Measurements from ENCODE around the gene P2RY8. TPM values are rescaled to one million over a fixed set of nuclear protein-coding genes. Genes with fewer than 3 reads are reported as not detected.
"Not testable (repeated sequence)": the region's sequence is repeated elsewhere in the genome, so short reads cannot be mapped to it uniquely, and the experiment has no call there.

P2RY8 gene
- total RNA-seq, 1 experiment from 2014 or later: not detected

DNA sequence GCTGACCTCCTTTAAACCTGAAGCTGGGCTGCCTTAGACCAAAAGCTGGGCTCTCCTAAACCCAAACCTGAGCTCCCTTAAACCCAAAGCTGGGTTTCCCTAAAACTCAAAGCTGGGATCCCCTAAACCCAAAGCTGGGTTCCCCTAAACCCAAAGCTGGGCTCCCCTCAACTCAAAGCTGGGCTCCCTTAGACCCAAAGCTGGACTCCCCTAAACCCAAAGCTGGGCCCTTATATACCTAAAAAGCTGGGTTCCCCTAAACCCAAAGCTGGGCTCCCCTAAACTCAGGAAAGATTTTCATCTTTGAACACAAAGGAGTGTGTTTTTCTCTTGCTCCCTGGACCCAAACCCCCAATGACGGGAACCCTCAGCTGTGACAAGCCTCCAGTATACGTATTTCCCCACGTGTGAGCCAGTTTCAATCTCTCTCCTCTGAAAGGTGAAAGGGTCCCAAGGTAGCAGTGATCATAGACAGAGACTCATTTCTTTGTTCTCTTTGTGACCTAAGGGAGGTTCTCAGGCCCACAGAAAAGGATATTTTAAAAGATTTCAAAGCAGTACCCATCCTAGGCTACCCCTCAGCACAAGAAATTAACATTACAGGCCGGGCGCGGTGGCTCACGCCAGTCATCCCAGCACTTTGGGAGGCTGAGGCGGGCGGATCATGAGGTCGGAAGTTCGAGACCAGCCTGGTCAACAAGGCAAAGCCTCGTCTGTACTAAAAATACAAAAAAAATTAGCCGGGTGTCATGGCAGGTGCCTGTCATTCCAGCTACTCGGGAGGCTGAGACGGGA lies 52.9 kb downstream of the P2RY8 start:
- H3K27me3 ChIP-seq (replicated peaks): no peaks in the 10 kb centered on the region
- no peak overlapping the region for H3K4me3 ChIP-seq
- peak in 1 of 2 experiments; percentile 33 for DNase-seq (ENCODE audit: low read depth in 1 of 2, low spot score in 2 of 2)
- peaks cover 5% of the 10 kb centered on the region; the same call in 1 of the 2 replicates for H3K4me1 ChIP-seq (replicated peaks)
- peaks cover 3% of the 10 kb centered on the region; the same call in 1 of the 2 replicates for H3K9me3 ChIP-seq (replicated peaks)
- H3K36me3 ChIP-seq: no peaks in the 10 kb centered on the region
- H3K27ac ChIP-seq: no peak overlapping the region

- not testable (repeated sequence) for H3K36me3 ChIP-seq; H3K9me3 ChIP-seq (replicated peaks); H3K27me3 ChIP-seq (replicated peaks); DNase-seq (ENCODE audit: low read depth in 1 of 2, low spot score in 2 of 2); H3K4me1 ChIP-seq (replicated peaks); H3K27ac ChIP-seq; H3K4me3 ChIP-seq
These were observed 54.5 kb downstream of the P2RY8 start for GRCh38 chrX:1482530-1482928.

DNA sequence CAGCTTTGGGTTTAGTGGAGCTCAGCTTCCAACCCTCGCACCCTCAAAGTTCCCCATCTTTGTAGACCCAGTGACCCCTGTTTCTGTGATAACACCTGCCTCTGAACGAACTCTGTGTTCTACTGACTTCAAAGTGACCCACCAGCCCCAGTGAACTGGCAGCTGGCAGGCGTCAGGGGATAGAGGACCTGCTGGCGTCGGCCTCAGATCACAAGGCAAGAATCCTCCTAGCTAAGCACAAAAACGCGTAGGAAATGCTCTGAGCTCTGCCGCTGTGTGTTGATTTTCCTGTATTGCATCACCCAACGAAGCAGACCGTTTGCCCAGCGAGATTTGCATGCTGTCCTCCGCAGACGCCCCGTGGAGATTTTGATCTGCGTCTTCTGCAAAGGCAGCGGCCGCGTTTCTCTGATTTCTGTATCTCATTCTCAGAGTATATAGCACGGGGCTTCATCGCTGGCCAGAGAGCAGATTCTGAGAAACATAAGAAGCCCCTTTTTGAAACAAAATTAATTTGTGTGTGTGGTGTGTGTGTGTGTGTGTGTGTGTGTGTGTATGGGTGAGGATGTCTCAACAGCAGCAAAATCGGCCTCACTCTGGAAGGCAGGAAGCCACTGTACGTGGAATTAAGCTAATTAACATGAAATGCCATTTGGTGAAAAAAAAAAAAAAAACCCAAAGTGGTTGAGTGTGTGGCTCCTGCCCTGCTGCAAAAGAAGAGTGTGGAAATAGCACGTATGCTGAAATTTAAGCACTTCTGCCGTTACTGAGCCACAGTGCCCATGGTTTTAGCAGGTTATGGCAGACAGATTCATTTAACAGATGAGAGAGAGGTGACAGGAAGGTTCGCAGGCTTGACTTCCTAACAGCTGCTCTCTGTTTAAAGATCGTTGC lies 55.1 kb downstream of the P2RY8 start:
- Histone ChIP-seq H3K27me3 (replicated peaks) (no peaks in the 10 kb centered on the region), H3K27ac (0 out of 2 replicates have a peak overlapping the region, but pooled peaks have one; percentile 7), H3K4me1 (replicated peaks) (peaks cover 10% of the 10 kb centered on the region), H3K9me3 (replicated peaks) (peaks cover 3% of the 10 kb centered on the region; the same call in 1 of the 2 replicates), H3K36me3 (no peaks in the 10 kb centered on the region), H3K4me3 (no peak overlapping the region)
- peak in 1 of 2 experiments; percentile 54 for DNase-seq (ENCODE audit: low read depth in 1 of 2, low spot score in 2 of 2)

GRCh38 chrX:1480082-1480785 lies 56.8 kb downstream of the P2RY8 start:
- Histone ChIP-seq H3K27me3 (replicated peaks) (no peaks in the 10 kb centered on the region), H3K36me3 (no peaks in the 10 kb centered on the region), H3K9me3 (replicated peaks) (no peaks in the 10 kb centered on the region), H3K27ac (no peak overlapping the region), H3K4me3 (no peak overlapping the region), H3K4me1 (replicated peaks) (peaks cover 10% of the 10 kb centered on the region)
- DNase-seq (ENCODE audit: low read depth in 1 of 2, low spot score in 2 of 2): peak in 1 of 2 experiments; percentile 5

DNA sequence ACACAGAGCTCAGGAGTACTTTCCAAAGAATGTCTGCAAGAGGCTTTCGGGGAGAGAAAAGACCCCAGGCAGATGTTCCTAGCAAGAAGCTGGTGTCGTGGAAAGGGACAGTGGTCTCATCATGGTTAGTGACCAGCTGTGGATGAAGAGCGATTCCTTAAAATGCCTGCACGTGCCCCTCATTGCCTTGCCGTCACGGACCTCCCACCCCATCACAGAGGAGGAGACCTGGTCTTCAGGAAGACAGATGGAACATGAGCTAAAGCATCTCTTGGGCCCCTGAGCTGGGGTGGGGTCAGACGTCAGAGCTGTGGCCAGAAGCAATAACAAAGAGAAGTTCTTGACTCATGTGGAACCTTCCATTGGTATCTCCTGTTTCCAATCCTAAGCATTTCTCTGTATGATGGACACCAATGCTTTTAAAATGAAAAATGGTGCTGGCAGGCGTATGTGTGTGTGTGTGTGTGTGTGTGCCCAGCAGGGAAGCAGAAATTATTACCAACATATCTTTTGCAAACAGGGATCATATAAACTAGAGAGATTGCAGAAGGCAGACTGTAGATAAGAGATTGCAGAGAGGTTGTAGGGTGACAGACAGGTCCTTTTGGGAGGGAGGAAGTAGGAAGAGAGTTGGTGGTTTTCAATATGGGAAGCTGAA lies 59.1 kb downstream of the P2RY8 start:
- Histone ChIP-seq H3K27ac (no peak overlapping the region), H3K27me3 (replicated peaks) (no peaks in the 10 kb centered on the region), H3K9me3 (replicated peaks) (no peaks in the 10 kb centered on the region), H3K4me3 (no peak overlapping the region), H3K4me1 (replicated peaks) (peaks cover 10% of the 10 kb centered on the region), H3K36me3 (no peaks in the 10 kb centered on the region)
- DNase-seq (ENCODE audit: low read depth in 1 of 2, low spot score in 2 of 2): no peak

DNA sequence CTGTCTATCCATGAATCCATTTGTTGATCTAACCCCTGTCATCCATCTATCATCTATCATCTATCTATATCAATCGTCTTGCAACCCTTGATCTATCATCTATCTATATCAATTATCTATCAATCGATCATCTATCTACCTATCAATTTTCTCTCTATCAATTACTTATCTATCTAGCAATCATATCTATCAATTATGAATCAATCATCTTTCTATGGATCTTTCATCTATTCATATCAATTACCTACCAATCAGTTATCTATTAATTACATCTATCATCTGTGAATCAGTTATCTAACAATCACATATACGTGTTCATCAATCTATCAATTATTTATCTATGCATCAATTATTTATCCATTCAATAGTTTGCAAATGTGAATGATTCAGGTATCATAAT lies 59.8 kb downstream of the P2RY8 start:
- H3K27ac ChIP-seq: no peak overlapping the region

GRCh38 chrX:1476682-1477081 lies 60.3 kb downstream of the P2RY8 start:
- H3K27ac ChIP-seq: no peak overlapping the region
- no peaks in the 10 kb centered on the region for H3K9me3 ChIP-seq (replicated peaks)
- no peaks in the 10 kb centered on the region for H3K27me3 ChIP-seq (replicated peaks)
- peaks cover 9% of the 10 kb centered on the region for H3K4me1 ChIP-seq (replicated peaks)
- DNase-seq (ENCODE audit: low read depth in 1 of 2, low spot score in 2 of 2): no peak
- no peaks in the 10 kb centered on the region for H3K36me3 ChIP-seq
- H3K4me3 ChIP-seq: no peak overlapping the region

More for the DNA sequence above, 59.8 kb downstream of the P2RY8 start:
- no peak for DNase-seq (ENCODE audit: low read depth in 1 of 2, low spot score in 2 of 2)
- H3K36me3 ChIP-seq: no peaks in the 10 kb centered on the region
- no peaks in the 10 kb centered on the region for H3K27me3 ChIP-seq (replicated peaks)
- H3K4me1 ChIP-seq (replicated peaks): peaks cover 10% of the 10 kb centered on the region
- no peaks in the 10 kb centered on the region for H3K9me3 ChIP-seq (replicated peaks)
- H3K4me3 ChIP-seq: no peak overlapping the region

DNA sequence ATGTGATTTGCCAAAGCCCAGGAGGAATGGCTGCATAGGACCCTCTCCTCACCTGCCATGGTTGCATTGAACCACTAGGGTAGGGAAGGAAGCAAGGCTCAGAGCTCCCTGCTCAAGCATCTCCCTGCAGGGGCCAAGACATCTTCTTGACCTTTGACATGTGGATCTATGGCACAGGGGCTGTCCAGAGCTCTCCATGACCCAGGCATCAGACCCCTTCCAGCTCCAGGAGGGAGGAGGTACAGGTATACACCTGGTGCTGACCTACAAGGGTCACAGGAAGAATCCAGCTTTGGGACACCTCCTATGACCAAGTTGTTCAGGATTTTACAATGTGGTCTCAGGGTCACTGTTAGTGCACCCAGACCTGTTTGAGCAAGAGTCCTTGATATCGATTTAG lies 61.1 kb downstream of the P2RY8 start:
- H3K4me1 ChIP-seq (replicated peaks): peaks cover 5% of the 10 kb centered on the region
- no peaks in the 10 kb centered on the region for H3K9me3 ChIP-seq (replicated peaks)
- H3K36me3 ChIP-seq: no peaks in the 10 kb centered on the region
- H3K27ac ChIP-seq: no peak overlapping the region
- no peaks in the 10 kb centered on the region for H3K27me3 ChIP-seq (replicated peaks)
- no peak for DNase-seq (ENCODE audit: low read depth in 1 of 2, low spot score in 2 of 2)
- no peak overlapping the region for H3K4me3 ChIP-seq

GRCh38 chrX:1475481-1475880 lies 61.5 kb downstream of the P2RY8 start:
- Histone ChIP-seq H3K4me1 (replicated peaks) (peaks cover 5% of the 10 kb centered on the region), H3K27me3 (replicated peaks) (no peaks in the 10 kb centered on the region), H3K4me3 (no peak overlapping the region), H3K36me3 (no peaks in the 10 kb centered on the region), H3K9me3 (replicated peaks) (no peaks in the 10 kb centered on the region), H3K27ac (no peak overlapping the region)
- DNase-seq (ENCODE audit: low read depth in 1 of 2, low spot score in 2 of 2): no peak

DNA sequence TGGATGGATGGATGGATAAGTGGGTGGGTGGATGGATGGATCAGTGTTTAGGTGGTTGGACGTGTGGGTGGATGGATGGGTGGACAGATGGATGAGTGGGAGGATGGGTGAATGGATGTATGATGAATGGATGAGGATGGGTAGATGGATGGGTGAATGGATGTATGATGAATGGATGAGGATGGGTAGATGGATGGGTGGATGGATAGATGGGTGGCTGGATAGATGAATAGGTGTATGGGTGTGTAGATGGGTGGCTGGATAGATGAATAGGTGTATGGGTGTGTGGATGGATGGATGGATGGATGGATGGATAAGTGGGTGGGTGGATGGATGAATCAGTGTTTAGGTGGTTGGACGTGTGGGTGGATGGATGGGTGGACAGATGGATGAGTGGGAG lies 62.4 kb downstream of the P2RY8 start:
- not testable (repeated sequence) for H3K9me3 ChIP-seq (replicated peaks); H3K27me3 ChIP-seq (replicated peaks); H3K27ac ChIP-seq; H3K36me3 ChIP-seq; DNase-seq (ENCODE audit: low read depth in 1 of 2, low spot score in 2 of 2); H3K4me1 ChIP-seq (replicated peaks); H3K4me3 ChIP-seq

DNA sequence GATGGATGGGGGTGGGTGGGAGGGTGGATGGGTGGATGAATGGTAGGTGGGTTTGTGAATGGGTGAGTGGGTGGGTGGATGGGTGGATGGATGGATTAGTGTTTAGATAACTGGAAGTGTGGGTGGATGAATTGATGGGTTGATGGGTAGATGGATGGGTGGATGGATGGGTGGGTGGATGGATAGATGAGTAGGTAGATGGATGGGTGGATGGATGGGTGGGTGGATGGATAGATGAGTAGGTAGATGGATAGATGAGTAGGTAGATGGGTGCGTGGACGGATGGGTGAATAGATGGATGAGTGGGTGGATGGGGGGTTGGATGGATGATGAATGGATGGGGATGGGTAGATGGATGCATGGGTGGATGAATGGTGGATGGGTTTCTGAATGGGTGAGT lies 64.0 kb downstream of the P2RY8 start:
- Histone ChIP-seq H3K4me3 (no peak overlapping the region), H3K27me3 (replicated peaks) (no peaks in the 10 kb centered on the region)

DNA sequence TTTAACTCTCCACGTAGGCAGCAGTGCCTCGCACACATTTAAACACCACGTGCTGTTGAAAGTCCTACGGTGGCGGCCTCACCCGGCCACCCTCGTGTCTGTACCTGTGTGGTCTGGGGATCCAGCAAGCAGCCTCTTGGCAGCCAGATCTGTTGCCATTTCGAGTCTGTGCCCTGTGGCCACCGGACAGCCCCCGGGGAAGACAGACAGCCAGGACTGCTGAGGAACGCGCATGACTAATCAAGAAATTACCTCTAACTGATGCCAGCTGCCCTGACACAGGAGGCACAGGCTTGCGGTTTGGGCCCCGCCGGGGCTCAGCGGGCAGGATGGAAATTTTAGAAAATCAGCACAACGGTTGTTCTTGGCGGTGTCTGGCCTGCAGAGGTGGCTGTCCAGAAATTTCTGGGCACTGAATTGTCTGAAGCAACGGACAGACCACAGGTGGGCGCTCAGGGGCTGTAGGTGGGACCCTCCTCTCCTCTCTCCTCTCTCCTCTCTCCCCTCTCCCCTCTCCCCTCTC lies 68.7 kb downstream of the P2RY8 start:
- peak; percentile 69 to 88 for DNase-seq (ENCODE audit: low read depth in 1 of 2, low spot score in 2 of 2)
- no peak overlapping the region for H3K27ac ChIP-seq

More for the DNA sequence above, 64.0 kb downstream of the P2RY8 start:
- Histone ChIP-seq H3K4me1 (replicated peaks) (peaks cover 10% of the 10 kb centered on the region), H3K9me3 (replicated peaks) (no peaks in the 10 kb centered on the region), H3K36me3 (no peaks in the 10 kb centered on the region), H3K27ac (no peak overlapping the region)
- DNase-seq (ENCODE audit: low read depth in 1 of 2, low spot score in 2 of 2): no peak

GRCh38 chrX:1466971-1467561 lies 69.9 kb downstream of the P2RY8 start:
- DNase-seq (ENCODE audit: low read depth in 1 of 2, low spot score in 2 of 2): peak; percentile 13 to 33
- H3K4me1 ChIP-seq (replicated peaks): peaks cover 33% of the 10 kb centered on the region
- H3K27me3 ChIP-seq (replicated peaks): no peaks in the 10 kb centered on the region
- no peaks in the 10 kb centered on the region for H3K9me3 ChIP-seq (replicated peaks)
- no peak overlapping the region for H3K4me3 ChIP-seq
- H3K27ac ChIP-seq: no peak overlapping the region
- H3K36me3 ChIP-seq: no peaks in the 10 kb centered on the region

More for the DNA sequence above, 68.7 kb downstream of the P2RY8 start:
- peaks cover 22% of the 10 kb centered on the region for H3K4me1 ChIP-seq (replicated peaks)
- no peaks in the 10 kb centered on the region for H3K27me3 ChIP-seq (replicated peaks)
- H3K36me3 ChIP-seq: no peaks in the 10 kb centered on the region
- H3K9me3 ChIP-seq (replicated peaks): no peaks in the 10 kb centered on the region
- H3K4me3 ChIP-seq: no peak overlapping the region

All from SJSA1 (cell line).